PC-3 (cell line): ENCODE measurements around the gene DKKL1.

Source experiments
- CTCF ChIP-seq: fragments of 300-600 bp; sonication (generic); conservative IDR thresholded peaks from 2 replicates; pipeline ENCODE4 v1.5.1; 2017; ENCODE audit warnings: antibody characterized with exemption, low read depth, mild to moderate bottlenecking, low read length
- EZH2 ChIP-seq: fragments of 300-600 bp; sonication (generic); IDR thresholded peaks from one replicate; pipeline ENCODE4 v1.6.1; 2017; ENCODE audit warnings: antibody characterized with exemption, mild to moderate bottlenecking, low read length; ENCODE audit not compliant: unreplicated experiment
- EZH2phosphoT487 ChIP-seq: fragments of 300-600 bp; sonication (generic); IDR thresholded peaks from 2 replicates; pipeline ENCODE4 v1.6.1; 2018; ENCODE audit warnings: mild to moderate bottlenecking, antibody characterized with exemption, low read length, borderline replicate concordance

- TF ChIP-seq EZH2 (no peak), CTCF (no peak), EZH2phosphoT487 (no peak)
Measured at GRCh38 chr19:49418511-49418910, 54.8 kb downstream of the DKKL1 start.
